HCT116 (cell line): Measurements from ENCODE around the gene DHDH. TPM values are rescaled to one million over a fixed set of nuclear protein-coding genes. Genes with fewer than 3 reads are reported as not detected.

Experiments used
- ATAC-seq: fragments of 200-7000 bp; cut with Tn5 transposase; 2 replicates; pipeline ENCODE4 v1.9.1; 2020; ENCODE audit warnings: mild to moderate bottlenecking, moderate library complexity
- BruUV-seq: library from RNA; stranded (reverse); fragments of 400-500 nt; replicated peaks from 2 replicates; lab custom pipeline; 2021; lab: Mats Ljungman, UMichigan
- CTCF ChIA-PET: fragments of 300-600 bp; sonication (Branson Sonifier 250); formaldehyde crosslinking; loops from one replicate; lab custom pipeline; 2021; ENCODE audit warnings: antibody characterized with exemption; lab: Charles Lee
- POLR2A ChIA-PET: fragments of 300-600, 350-600 bp; sonication (Branson Sonifier 250); formaldehyde crosslinking; loops from one replicate; lab custom pipeline; 2021; ENCODE audit warnings: antibody characterized with exemption; lab: Charles Lee
- RAD21 ChIA-PET, 2 experiments: fragments of 300-600 bp; sonication (Branson Sonifier 250); formaldehyde crosslinking; loops; one replicate each; lab custom pipeline; 2023; ENCODE audit warnings: low total read pairs in 2 of 2; ENCODE audit not compliant: uncharacterized antibody in 2 of 2, unreplicated experiment in 2 of 2, low non-redundant PET in 1 of 2; lab: Charles Lee
- DNase-seq: peaks from one replicate; pipeline ENCODE4 v3.0.0-alpha.2; 2010; ENCODE audit warnings: low read depth, low spot score
- H2AFZ ChIP-seq: fragments of 200-600 bp; shearing (Covaris generic), sonication (generic); 2 replicates; pipeline ENCODE4 v1.6.1; 2017; ENCODE audit warnings: low read depth, mixed run types, mixed read lengths, antibody characterized with exemption, low read length; ENCODE audit not compliant: poor library complexity, severe bottlenecking
- H3K27ac ChIP-seq: 2 replicates; pipeline ENCODE4 v1.5.1; 2012; ENCODE audit warnings: low read depth, low read length
- H3K27me3 ChIP-seq: fragments of 200-600 bp; sonication (generic); 2 replicates; pipeline ENCODE4 v1.6.1; 2016; ENCODE audit warnings: mixed run types, low read length, mixed read lengths; ENCODE audit not compliant: insufficient read depth
- H3K36me3 ChIP-seq, 2 experiments: fragments of 200-500 bp in 1 of 2; fragments of 200-600 bp in 1 of 2; sonication (Bioruptor generic) in 1 of 2; sonication (generic) in 1 of 2; 2 replicates each; pipeline versions ENCODE4 v1.5.1 to v1.6.1; 2014 to 2016; ENCODE audit warnings: low read length in 2 of 2, inconsistent platforms in 1 of 2, mixed read lengths in 1 of 2, mixed run types in 1 of 2; ENCODE audit not compliant: insufficient read depth in 2 of 2, control insufficient read depth in 1 of 2
- H3K4me1 ChIP-seq, 2 experiments: fragments of 200-600 bp in 1 of 2; sonication (generic) in 1 of 2; 2 replicates each; pipeline versions ENCODE4 v1.5.1 to v1.6.1; 2012 to 2017; ENCODE audit warnings: low read length in 2 of 2, inconsistent platforms in 1 of 2, mild to moderate bottlenecking in 1 of 2, mixed read lengths in 1 of 2, mixed run types in 1 of 2, moderate library complexity in 1 of 2; ENCODE audit not compliant: insufficient read depth in 2 of 2, control insufficient read depth in 1 of 2
- H3K4me2 ChIP-seq: fragments of 200-600 bp; sonication (generic); 2 replicates; pipeline ENCODE4 v1.6.1; 2017; ENCODE audit warnings: mixed run types, low read length, mixed read lengths
- H3K4me3 ChIP-seq, 2 experiments: fragments of 200-600 bp in 1 of 2; sonication (generic) in 1 of 2; replicated peaks in 1 of 2; 2 replicates each; pipeline ENCODE4 v1.5.1; 2011 to 2016; ENCODE audit warnings: low read length in 2 of 2, control low read depth in 1 of 2, low read depth in 1 of 2, mild to moderate bottlenecking in 1 of 2, mixed read lengths in 1 of 2, mixed run types in 1 of 2
- H3K79me2 ChIP-seq: fragments of 200-600 bp; sonication (generic); 2 replicates; pipeline ENCODE4 v1.6.1; 2017; ENCODE audit warnings: mild to moderate bottlenecking, mixed run types, low read length, moderate library complexity, mixed read lengths; ENCODE audit not compliant: insufficient read depth
- H3K9ac ChIP-seq: fragments of 200-600 bp; sonication (generic); 2 replicates; pipeline ENCODE4 v1.6.1; 2016; ENCODE audit warnings: low read length, mixed read lengths
- H3K9me2 ChIP-seq: fragments of 200-600 bp; sonication (generic), shearing (Covaris generic); 2 replicates; pipeline ENCODE4 v1.6.1; 2017; ENCODE audit warnings: mixed run types, mild to moderate bottlenecking, moderate library complexity; ENCODE audit not compliant: insufficient read depth
- H3K9me3 ChIP-seq, 2 experiments: fragments of 200-500 bp in 1 of 2; fragments of 200-600 bp in 1 of 2; sonication (Bioruptor generic) in 1 of 2; sonication (generic) in 1 of 2; 2 replicates each; pipeline ENCODE4 v1.6.1; 2014 to 2017; ENCODE audit warnings: low read length in 2 of 2, mixed read lengths in 2 of 2, inconsistent platforms in 1 of 2, low read depth in 1 of 2, mild to moderate bottlenecking in 1 of 2, mixed run types in 1 of 2, moderate library complexity in 1 of 2; ENCODE audit not compliant: control insufficient read depth in 1 of 2, insufficient read depth in 1 of 2
- H4K20me1 ChIP-seq: fragments of 200-600 bp; sonication (generic), shearing (Covaris generic); 2 replicates; pipeline ENCODE4 v1.6.1; 2017; ENCODE audit warnings: mixed run types, mild to moderate bottlenecking, moderate library complexity; ENCODE audit not compliant: insufficient read depth
- CBX3 ChIP-seq: IDR thresholded peaks from 2 replicates; pipeline ENCODE4 v1.6.1; 2012; ENCODE audit warnings: low read depth
- ELF1 ChIP-seq: IDR thresholded peaks from 2 replicates; pipeline ENCODE4 v1.6.1; 2012; ENCODE audit warnings: low read depth, borderline replicate concordance
- EZH2 ChIP-seq: fragments of 200-600 bp; sonication (generic); IDR thresholded peaks from 2 replicates; pipeline ENCODE4 v1.6.1; 2017; ENCODE audit warnings: antibody characterized with exemption, mixed run types
- JUND ChIP-seq: IDR thresholded peaks from 2 replicates; pipeline ENCODE4 v1.6.1; 2012
- POLR2A ChIP-seq: IDR thresholded peaks from 2 replicates; pipeline ENCODE4 v1.7.0; 2011; ENCODE audit warnings: borderline replicate concordance; ENCODE audit not compliant: insufficient read depth, insufficient read length; ENCODE audit errors: extremely low read depth
- POLR2AphosphoS5 ChIP-seq: IDR thresholded peaks from 2 replicates; pipeline ENCODE4 v1.6.1; 2011; ENCODE audit warnings: mild to moderate bottlenecking, low read depth, low read length, moderate library complexity
- SP1 ChIP-seq: IDR thresholded peaks from 2 replicates; pipeline ENCODE4 v1.6.1; 2012; ENCODE audit warnings: low read depth
- SRF ChIP-seq: IDR thresholded peaks from 2 replicates; pipeline ENCODE4 v1.6.1; 2012; ENCODE audit warnings: low read depth
- TCF7L2 ChIP-seq: IDR thresholded peaks from 2 replicates; pipeline ENCODE4 v1.7.0; 2011; ENCODE audit warnings: borderline replicate concordance, inconsistent platforms; ENCODE audit not compliant: insufficient read depth, insufficient read length; ENCODE audit errors: extremely low read depth
- YY1 ChIP-seq: IDR thresholded peaks from 2 replicates; pipeline ENCODE4 v1.6.1; 2011; ENCODE audit warnings: low read length, low read depth, moderate library complexity, mild to moderate bottlenecking; ENCODE audit not compliant: insufficient replicate concordance; ENCODE audit errors: extremely low read depth
- ZBTB33 ChIP-seq: IDR thresholded peaks from 2 replicates; pipeline ENCODE4 v1.6.1; 2011; ENCODE audit warnings: mild to moderate bottlenecking, low read length, moderate library complexity; ENCODE audit not compliant: insufficient replicate concordance; ENCODE audit errors: extremely low read depth
- ZFX ChIP-seq: fragments of 450-650 bp; IDR thresholded peaks from 2 replicates; pipeline ENCODE4 v1.6.1; 2017
- ZNF274 ChIP-seq: fragments of 200-500 bp; sonication (Bioruptor generic); IDR thresholded peaks from 2 replicates; pipeline ENCODE4 v1.6.1; 2014; ENCODE audit warnings: mild to moderate bottlenecking, low read depth, low read length, inconsistent platforms
- intact Hi-C: fragments of 100-400 bp; cut with micrococcal nuclease; formaldehyde crosslinking; loops from 2 replicates; pipeline ENCODE4 v1.10.0; 2022
- total RNA-seq: library from RNA; stranded (reverse); gene quantifications from one replicate; pipeline ENCODE4 v1.2.1, GENCODE V29; 2021; ENCODE audit not compliant: unreplicated experiment
- TF ChIP-seq, protein P1 (sequence below): IDR thresholded peaks from 2 replicates; pipeline ENCODE4 v1.6.1; 2012
- TF ChIP-seq, protein P2 (sequence below), 3 experiments: fragments of 200-600 bp in 1 of 3; sonication (generic) in 1 of 3; IDR thresholded peaks in 2 of 3; conservative IDR thresholded peaks in 1 of 3; 2 replicates each; pipeline ENCODE4 v1.5.1; 2012 to 2017; ENCODE audit warnings: low read depth in 2 of 3, low read length in 2 of 3, antibody characterized with exemption in 1 of 3, borderline replicate concordance in 1 of 3, control low read depth in 1 of 3, mild to moderate bottlenecking in 1 of 3, mixed read lengths in 1 of 3, mixed run types in 1 of 3, moderate library complexity in 1 of 3; ENCODE audit not compliant: insufficient read depth in 1 of 3

The DHDH gene
- total RNA-seq, 1 experiment from 2014 or later, result 8.6 TPM

DNA sequence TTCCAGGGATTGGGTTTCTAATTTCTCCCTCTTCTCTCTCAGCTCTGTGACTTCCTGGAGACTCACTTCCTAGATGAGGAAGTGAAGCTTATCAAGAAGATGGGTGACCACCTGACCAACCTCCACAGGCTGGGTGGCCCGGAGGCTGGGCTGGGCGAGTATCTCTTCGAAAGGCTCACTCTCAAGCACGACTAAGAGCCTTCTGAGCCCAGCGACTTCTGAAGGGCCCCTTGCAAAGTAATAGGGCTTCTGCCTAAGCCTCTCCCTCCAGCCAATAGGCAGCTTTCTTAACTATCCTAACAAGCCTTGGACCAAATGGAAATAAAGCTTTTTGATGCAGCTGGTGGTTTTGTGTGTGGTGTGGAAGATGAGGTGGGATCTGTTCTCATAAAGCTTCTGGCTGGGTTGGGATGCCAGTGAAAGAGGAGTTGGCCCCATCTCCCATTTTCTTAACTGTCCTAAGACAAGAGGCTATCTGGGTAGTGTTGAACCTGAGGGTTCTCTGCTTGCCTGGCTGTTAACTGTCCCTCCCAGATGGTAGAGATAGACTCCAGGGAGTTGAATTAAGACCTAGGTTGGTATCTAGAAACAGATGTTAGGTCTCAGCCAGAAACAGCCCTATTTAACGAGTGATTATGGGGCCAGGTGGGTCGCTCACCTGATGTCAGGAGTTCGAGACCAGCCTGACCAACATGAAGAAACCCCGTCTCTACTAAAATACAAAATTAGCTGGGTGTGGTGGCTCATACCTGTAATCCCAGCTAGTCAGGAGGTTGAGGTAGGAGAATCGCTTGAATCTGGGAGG is 33.2 kb downstream of the DHDH start:
- H3K9ac ChIP-seq, result peak overlapping the region; percentile 78

More for the DNA sequence above, 33.2 kb downstream of the DHDH start:
- Histone ChIP-seq H3K4me3 (peak overlapping the region; percentile 73 to 84), H3K4me2 (peak overlapping the region; percentile 83), H3K9me2 (no peaks in the 10 kb centered on the region), H3K4me1 (peaks cover 27 to 54% of the 10 kb centered on the region in 2 experiments), H3K9me3 (no peaks in the 10 kb centered on the region), H3K27me3 (no peaks in the 10 kb centered on the region), H4K20me1 (peaks cover 9% of the 10 kb centered on the region; the same call in 1 of the 2 replicates), H3K27ac (peak overlapping the region; percentile 75), H3K79me2 (peaks cover 16% of the 10 kb centered on the region), H2AFZ (no peak overlapping the region), H3K36me3 (peaks cover 3 to 26% of the 10 kb centered on the region in 2 experiments; a peak in 3 of 4 replicates)
- ChIA-PET POLR2A (interaction anchor here (0.8 to 2.4 kb wide), 12 partner anchors 9 to 124 kb away, joined by 3 to 9 read pairs (median 3); partner anchors contain the start of genes GYS1, NUCB1, PPP1R15A and RUVBL2), RAD21 (interaction anchor here in 1 of 2 experiments (0.7 kb wide), 1 partner anchor 32 kb away, joined by 3 read pairs; no protein-coding TSS in a partner anchor), CTCF (interaction anchor here (0.6 to 1.3 kb wide), 3 partner anchors 124 to 179 kb away, joined by 3 to 4 read pairs (median 3); no protein-coding TSS in a partner anchor)
- BruUV-seq, result no TSS peak
- intact Hi-C loops, result loop anchor here (5.0 kb wide), 1 partner anchor 94 kb away; the partner anchor contains the start of gene PPP1R15A
- TF ChIP-seq SRF (no peak), ZFX (no peak), POLR2A (no peak), POLR2AphosphoS5 (peak; percentile 57; the same call in 1 of the 2 replicates), TCF7L2 (no peak), CBX3 (no peak), EZH2 (no peak), ELF1 (no peak), ZBTB33 (no peak), SP1 (peak; percentile 19; the same call in 1 of the 2 replicates), YY1 (no peak), ZNF274 (no peak), JUND (peak; percentile 2; the same call in 1 of the 2 replicates)
- TF ChIP-seq, protein P1, sequence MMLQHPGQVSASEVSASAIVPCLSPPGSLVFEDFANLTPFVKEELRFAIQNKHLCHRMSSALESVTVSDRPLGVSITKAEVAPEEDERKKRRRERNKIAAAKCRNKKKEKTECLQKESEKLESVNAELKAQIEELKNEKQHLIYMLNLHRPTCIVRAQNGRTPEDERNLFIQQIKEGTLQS, result no peak
- TF ChIP-seq, protein P2, sequence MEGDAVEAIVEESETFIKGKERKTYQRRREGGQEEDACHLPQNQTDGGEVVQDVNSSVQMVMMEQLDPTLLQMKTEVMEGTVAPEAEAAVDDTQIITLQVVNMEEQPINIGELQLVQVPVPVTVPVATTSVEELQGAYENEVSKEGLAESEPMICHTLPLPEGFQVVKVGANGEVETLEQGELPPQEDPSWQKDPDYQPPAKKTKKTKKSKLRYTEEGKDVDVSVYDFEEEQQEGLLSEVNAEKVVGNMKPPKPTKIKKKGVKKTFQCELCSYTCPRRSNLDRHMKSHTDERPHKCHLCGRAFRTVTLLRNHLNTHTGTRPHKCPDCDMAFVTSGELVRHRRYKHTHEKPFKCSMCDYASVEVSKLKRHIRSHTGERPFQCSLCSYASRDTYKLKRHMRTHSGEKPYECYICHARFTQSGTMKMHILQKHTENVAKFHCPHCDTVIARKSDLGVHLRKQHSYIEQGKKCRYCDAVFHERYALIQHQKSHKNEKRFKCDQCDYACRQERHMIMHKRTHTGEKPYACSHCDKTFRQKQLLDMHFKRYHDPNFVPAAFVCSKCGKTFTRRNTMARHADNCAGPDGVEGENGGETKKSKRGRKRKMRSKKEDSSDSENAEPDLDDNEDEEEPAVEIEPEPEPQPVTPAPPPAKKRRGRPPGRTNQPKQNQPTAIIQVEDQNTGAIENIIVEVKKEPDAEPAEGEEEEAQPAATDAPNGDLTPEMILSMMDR (IDR thresholded peaks at IDR 0.05 in 2 of 3, conservative IDR thresholded peaks at IDR 0.05 in 1 of 3; ENCODE audit: borderline replicate concordance in 1 of 3, insufficient read depth in 1 of 3, low read depth in 2 of 3, low read length in 2 of 3), result no peak
- no peak for ATAC-seq
- DNase-seq, result no peak
